Activated T-cell treated with anti-CD3 and anti-CD28 coated beads, Interleukin-2, amount 50 U/mL, for 1 hour (primary cell): Measurements from ENCODE around the gene RABGAP1.

Experiments used
- DNase-seq: peaks from one replicate; pipeline ENCODE4 v3.0.0-alpha.2; 2020

RABGAP1 gene

DNA sequence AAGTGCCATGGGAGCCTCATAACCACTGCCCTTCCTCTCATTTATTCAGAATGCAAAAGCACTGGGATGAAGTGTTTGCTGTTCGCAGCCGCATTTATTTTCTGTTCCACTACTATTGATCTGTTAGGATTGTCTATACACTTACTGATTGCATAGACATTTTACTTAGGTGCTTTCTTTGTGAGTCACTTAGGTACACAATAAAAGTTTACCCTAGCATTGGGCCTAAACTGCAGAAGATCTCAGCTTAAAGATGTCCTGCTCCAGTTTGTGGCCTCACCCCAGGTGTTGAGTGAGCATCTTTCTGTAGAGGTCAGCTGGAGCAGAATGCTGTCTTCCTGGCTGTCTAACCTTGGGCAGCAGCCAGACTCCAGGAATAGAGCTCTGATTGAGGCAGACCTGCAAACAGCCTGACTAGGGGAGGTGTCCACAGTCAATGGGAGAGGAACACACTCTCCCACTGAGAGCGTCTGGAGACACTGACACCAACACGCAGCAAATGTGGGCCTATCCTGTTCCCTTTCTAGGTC, 146.6 kb downstream of the RABGAP1 start:
- DNase-seq, result no peak

DNA sequence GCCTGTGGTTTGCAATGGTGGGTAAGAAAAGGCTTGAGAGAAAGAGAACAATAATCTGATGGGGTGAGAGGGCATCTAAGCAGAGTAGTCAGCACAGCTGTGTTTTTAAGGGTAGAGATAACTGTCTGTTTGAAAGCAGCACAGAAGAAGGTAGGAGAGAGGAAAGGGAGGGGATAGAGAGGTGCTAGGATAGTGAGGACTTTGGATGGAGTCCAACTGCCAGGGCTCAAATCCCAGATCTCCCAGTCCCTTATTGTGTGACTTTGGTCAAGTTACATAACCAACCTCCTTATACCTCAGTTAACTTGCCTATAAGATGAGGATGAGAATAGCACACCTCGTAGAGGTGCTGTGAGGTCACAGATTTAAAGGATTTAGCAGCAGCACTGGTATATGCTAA, 148.2 kb downstream of the RABGAP1 start:
- DNase-seq, result no peak

DNA sequence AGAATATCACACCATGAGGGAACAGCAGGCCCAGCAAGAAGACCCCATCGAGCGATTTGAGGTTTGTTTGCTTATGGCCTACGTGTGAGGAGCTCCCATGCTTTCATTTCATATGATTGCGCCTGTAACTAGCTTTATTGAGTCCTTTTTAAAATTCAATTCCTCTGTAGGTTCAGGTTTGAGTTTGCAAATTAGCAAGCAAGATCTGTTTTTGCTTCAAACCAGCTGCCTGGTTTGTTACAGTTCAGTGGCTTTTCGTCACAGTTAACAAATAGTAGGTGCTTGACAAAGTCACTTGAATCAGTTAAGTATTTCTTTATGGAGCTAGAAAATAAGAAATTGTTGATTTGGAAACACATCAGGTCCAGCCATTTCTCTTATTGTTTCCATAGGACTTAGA, 149.0 kb downstream of the RABGAP1 start:
- DNase-seq, result no peak

DNA sequence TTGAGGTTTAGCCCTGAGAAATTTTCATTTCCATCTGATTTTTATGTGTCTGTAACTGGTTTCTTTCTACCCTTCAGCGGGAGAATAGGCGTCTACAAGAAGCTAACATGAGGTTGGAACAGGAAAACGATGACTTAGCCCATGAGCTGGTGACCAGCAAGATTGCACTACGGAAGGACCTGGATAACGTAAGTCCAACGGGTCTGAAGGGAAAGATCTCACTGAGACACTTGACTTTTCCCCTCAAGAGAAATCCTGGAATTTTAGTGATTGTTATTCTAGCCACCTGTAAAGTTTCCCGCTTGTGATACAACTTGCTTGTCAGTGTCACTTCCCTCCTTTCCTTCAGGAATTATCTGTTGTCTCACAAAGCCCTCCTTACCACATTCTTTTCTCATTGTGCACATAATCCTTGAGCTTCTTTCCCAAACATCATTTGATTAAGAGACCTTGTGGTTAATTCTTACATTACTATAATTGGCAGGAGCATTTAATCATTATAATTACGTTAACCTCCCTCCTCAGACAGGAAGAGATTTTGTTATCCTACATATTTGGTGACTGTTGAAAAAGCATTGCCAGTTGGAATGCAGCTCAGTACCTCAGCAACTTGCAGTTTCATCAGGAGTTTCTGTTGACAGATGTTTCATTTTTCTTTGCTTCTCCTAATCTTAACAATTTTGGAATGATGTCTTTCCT, 149.5 kb downstream of the RABGAP1 start:
- no peak for DNase-seq

DNA sequence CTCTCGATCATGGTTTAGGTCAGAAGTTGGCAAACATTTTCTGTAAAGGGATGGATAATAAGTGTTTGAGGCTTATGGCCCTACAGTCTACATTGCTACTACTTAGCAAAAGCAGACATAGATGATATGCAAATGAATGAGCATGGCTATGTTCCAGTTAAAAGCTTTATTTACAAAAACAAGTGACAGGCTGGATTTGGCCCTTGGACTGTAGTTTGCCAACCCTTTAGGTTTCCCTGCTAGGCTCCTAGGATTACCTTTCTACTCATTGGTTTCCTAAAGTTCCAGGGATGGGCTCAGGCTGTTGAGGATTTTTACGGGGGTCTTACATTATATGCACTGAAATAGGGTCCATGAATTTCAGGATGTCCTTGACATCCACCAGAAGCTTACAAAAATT, 150.1 kb downstream of the RABGAP1 start:
- no peak for DNase-seq

DNA sequence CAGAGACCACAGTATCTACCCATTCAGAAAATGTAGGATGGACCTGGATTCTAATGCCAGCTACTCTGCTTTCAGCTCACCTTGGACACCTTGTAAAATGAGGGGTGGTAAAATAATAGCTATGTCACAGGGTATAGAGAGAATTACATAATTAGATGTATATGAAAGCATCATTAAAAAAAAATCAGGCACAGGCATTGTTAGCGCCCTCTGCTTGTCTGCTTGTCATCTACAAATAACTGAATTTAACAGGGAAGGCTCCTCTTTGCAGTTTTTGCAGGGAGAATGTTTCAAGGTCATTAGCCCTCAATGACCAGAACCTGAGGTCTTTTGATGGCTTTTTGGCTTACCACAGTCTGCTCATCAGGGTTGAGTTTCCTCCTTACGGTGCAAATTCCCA, 150.6 kb downstream of the RABGAP1 start:
- no peak for DNase-seq

DNA sequence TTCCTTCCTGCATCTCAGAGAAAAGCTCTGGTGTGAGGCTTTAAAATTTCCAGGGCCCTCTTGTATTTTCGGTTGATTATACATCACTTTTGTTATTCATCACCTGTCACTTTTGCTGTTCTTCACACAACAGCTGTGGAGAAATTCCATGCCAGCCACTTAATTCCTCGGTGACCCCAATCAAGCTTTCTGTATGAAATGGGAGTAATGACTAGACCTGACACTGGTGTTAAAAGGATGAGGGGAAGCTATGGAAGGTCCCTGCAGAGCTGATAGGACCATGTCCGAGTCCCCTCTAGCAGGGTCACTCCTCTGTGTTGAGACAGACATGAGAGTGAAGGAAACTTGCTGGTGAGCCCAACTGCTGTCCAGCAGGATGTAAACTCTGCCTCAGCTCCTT, 152.3 kb downstream of the RABGAP1 start:
- no peak for DNase-seq

DNA sequence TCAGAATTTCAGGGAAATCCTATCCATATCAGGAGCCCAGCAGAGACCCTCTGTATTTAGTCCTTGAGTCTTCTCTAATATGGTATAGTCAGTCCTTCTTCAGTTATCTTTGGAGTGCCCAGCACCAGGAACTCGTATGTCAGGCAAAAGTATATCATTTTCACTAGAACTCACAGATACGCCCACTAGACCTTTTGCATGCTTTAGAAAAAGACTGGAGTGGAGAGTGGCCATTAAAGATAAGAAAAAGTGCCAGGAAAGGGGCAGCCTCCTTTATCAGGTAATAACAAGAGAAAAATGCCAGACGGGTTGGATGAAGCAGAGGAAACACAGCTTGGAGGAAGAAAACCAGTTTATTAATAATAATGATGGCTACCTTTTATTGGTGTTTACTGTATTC, 156.2 kb downstream of the RABGAP1 start:
- no peak for DNase-seq

DNA sequence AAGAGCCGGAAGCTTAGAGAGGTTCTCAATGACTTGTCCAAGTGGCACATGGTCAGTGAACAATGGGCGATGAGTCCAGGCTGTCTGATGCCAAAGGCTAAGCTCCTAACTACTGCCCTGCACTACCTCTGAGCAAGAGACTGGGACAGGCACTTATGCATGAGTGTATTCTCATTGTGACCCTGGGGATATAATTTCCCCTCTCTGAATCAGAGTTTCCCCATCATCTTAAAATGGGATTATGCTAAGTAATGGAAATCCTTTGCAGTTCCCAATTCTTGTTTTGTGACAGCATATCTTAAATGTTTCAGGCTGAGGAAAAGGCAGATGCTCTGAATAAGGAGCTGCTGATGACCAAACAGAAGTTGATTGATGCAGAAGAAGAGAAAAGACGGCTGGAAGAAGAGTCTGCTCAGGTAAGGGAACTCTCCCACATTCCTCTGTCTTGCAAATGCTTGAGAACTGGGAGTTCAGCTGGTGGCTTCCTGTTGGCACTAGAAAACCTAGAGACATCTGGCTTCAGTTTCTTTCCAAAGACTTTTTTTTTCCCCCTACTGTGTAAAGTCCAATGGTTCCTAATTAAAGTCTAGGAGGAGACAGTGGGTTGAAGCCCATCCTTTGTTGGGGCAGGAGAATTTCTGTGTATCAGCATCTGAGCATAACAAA, 156.7 kb downstream of the RABGAP1 start:
- DNase-seq, result no peak

DNA sequence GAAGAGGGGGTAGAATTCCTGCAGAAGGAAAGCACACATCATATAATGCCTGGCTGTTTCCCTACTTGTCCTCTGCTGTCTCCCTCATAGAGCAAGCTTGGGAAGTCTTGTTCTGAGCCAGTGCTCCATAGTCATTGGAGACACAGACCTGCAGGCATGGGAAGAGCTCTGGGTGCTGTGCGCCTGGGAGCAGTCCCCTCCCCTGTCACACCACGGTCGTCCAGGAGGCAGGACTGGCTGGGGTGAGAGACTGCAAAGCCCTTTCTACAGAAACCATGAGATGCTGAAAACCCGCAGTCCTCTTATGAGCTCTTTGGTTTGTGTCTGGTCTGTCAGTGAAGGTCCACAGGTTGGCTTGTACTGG, 157.3 kb downstream of the RABGAP1 start:
- DNase-seq, result no peak

DNA sequence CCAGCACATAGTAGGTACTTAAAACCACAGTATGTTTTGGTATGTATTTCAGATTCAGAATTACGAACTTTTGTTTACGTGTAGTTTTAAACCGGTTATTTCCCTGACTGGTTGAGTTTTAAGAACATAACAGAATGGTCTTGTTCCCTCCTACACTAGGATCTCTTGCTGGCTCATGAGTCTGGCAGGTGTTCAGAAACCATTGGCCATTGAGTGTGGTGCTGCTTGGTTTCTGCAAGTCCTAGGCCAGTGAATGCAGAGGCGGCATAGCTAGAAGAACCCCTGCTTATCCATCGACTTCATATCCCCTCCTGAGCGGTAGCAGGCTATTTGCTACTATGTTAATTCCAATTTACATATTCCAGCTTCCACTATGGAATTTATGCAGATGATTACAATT, 158.2 kb downstream of the RABGAP1 start:
- DNase-seq, result no peak

DNA sequence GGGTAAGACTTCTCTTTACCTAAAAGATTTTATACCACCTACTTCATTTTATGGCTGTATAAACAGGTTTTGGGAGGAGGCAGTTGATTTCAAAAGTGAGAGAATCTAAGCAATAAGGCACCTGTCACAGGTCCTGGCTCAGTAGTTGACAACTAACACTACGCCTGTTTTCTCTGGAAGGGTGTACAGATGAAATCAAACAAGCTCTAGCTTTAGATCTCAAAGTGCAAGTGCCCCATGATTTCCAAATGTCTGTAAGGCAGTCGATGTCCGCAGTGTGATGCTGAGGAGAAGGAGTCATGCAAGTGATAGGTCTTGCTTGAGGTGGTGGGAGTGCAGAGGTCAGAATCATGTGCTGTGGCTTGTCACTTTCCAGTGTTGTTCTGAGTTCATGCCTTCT, 158.7 kb downstream of the RABGAP1 start:
- DNase-seq, result no peak

DNA sequence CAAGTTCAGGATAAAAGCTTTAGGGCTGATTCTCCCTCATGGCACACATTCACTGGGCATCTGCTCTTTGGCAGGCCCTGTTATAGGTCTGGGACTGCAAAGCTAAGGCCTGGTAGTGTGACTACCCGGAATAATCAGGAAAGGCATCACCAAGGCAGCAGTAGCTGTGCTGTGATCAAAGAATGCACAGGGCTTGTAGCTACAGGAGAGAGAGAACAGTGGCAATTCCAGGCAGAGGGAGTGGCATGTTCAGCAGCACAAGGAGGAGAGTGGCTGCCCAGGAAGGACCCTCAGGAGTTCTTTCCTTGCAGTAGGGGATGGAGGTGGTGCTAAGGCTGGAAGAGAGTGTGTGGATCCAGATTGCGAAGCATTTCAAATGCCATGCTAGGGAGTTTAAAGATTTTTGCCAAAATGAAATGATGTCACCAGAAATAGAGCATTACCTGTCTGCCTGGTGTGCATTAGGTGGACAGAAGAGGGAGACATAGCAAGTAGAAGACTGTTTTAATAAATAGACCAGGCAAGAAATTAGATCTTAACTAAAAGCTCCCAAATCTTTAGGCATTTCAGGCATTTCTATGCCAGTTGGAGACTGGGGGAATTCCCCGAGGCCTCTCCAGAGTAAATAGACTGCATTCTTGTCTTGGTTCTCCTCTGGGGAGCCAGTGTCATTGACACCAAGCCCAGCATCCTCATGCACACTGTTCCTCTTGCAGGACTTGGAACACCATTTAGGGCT, 161.7 kb downstream of the RABGAP1 start:
- no peak for DNase-seq

DNA sequence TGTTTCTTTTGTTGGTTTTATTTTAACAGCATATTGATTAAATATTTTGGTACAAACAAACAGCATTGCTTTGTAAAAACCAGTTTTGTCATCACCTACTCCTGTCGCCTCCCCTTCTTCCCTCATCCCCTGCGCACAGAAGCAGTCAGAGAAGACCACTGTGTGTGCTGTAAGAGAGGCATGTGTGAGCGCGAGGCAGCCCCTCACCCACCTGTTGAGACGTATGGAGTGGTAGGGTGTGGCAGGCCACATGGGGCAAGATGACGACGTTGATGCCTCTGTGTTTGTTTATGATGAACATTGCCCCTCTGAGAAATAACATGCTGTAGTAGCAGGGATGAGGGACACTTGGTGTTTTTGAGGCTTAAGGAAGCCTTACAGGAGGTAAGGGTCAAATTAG, 164.0 kb downstream of the RABGAP1 start:
- no peak for DNase-seq

DNA sequence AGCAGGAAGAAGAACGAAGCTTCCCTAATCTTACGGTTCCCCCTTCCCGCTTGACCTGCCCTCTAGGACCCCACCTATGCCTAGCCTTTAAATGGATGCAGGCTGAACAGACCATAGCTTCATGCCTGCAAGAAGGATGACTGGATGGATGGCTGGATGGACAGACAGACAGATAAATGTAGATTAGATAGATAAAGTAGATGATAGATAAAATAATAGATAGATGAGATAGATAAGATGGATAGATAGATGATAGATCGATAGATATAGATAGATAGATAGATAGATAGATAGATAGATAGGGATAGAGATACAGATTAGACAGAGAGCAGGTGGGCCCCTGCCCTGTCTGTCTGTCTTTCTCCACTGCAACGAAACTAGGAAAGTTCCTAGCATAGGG, 164.7 kb downstream of the RABGAP1 start:
- DNase-seq, result no peak

DNA sequence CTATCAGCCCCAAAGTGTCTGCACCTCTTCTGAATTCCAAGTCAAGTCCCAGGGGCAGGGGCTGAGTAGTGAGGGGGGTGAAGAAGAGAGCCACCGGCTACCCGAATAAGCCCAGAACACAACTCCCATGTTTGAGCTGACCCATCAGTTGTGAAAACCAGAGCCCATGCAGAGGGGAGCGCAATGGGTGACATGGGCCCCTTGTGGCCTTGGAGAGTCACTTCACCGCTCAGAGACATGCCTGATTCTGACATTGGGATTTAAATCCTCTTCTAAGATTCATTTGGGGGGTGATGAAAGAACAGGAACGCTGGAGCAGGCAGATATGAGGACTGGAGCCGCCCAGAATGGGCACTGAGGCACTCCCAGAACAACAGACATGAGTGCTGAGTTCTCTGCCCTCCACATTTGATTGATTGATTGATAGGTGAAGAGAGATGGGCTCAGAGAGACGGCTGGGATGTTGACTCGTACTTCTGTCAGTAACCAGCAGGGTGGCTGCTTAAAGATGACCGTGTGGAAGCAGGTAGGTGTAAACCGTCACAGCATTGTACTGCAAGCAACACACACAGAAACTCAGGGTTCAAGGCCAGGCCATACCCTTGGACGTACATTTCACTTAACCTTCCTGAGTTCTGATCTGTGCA, 166.9 kb downstream of the RABGAP1 start:
- DNase-seq, result no peak

DNA sequence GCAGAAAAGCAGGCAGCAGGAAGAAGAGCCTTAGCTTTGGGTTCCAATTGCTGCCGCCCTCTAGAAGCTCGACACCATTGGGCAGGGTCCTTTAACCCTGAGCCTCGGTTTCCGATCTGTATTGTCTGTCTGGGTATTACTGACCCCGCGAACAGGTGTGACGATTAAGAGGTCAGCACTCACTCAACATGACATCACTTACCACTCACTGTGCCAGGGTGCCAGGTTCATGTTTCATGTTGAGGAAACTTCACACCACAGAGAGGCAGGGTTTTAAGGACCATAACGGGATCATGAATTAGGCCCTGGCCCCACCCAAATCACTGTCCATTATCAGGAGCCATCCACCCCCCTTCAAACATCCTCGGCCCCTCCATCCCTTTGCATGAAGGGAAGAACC, 168.2 kb downstream of the RABGAP1 start:
- DNase-seq, result no peak

DNA sequence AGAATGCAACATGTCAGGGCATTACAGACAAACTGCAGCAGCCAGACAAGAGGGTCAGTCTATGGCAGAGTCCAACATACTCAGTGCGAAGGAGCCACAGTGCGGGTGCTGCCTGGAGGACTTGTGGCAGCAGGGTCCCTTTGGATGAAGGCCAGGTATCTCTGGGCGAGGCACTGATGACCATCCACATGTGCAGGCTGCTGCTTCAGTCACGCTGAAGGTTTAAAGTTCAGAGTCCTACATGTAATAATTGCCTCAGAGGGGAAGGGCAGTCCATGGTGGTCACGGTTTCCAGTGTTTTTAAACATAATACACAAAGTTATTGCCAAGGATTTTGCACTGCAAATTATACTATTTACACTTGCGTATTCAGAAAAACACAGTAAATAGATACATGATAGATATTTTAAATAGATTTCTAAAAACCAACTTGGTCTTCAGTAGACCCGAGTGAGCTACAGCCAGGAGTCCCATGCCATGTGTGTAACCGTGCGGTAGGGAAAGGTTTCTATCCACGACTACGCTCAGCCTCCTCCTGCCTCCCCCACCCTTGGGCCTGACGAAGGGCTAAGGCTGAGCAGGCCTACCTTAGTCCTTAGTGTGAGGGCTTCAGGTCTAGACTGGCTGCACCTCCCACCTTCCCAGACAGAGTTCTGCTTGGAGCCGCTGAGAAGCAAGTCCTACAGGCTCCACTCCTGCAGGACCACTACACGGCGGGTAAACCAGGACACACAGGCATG, 168.9 kb downstream of the RABGAP1 start:
- no peak for DNase-seq

DNA sequence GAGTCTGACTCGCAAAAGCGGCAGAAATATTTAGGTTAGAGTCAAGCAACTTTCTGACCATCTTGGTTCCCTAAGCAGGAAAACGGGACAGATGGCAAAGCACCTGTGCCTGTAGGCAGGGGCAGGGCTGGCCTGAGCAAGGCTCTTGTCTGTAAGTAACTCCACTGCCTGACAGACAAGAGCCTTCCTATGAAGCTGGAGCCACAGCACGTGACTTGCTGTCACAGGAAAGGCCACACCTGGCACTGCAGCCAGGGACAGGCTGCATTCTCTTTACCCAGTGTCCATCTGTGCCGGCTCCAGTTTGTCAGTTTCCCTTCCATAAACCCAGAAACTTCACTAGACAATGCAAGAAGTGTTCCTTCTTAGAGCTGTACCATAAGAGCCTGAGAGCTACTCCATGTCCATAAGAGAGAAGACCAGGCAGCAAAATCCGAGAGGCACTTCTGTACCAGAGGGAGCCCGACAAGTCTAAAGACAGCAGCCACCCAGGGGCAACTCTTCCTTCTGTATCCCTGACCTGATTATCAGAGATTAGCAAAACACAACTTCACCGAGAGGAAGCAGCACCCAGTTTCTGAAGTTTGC, 170.7 kb downstream of the RABGAP1 start:
- DNase-seq, result no peak

DNA sequence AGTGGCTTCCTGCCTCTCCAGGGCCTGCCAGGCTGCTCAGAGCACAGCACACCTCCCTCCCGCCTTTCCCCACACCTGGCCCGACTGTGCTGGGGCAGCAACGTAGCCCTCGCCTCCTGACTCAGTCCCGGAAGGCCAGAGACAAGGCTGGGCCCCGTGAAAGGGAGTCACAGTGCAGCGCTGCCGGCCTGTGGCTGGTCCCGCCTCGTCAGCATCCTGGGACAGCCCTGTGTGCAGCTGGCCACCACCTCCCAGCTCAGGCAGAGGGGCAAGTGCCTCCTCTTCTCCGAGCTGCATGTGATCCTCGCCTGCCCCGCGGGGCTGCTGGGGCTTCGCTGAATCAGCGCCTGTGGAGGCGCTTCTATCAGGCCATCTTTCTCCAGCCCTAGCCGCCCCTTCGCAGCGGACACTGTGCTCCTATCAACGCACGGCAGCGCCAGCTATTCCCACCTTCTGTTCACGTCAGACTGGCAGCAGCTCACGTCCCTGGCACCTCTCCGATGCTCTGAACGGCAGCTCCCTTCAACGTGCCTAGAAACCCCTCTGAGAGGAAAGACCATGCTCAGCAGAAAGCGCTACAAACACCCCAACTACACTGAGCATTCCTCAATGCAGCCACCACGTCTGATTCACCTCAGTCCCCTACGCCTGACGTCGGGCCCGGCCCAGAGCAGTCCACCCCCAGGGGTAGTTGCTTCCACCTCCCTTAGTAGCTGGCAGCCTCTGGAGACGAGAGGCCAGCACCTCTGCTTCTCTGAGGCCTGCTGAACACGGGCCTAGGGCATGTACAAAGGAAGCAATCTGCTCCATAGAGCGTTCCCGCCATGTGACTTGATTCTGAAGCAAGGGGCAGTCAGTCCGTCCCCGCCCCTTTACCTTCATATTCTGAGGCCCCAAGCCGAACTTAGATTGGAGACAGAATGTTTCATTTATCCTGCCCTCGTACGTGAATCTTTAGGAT, 171.5 kb downstream of the RABGAP1 start:
- no peak for DNase-seq

DNA sequence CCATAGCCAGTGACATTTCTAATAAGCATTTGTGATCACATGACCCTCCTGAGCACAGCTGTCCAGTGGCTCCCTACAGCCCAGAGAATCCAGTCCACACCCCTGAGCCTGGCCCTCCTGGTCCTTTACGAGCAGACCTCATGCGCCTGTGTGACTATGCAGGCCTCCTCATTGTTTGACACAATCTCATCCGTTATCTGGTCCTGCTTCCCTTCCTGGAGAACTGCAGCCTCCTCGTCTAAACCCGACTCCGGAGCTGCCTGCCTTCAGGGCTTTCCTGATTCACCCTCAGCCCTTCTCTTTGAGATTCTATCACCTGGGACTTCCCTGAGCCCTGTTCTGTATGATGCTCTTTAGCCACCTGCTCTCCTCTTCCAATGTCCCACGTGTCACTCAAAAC, 172.4 kb downstream of the RABGAP1 start:
- no peak for DNase-seq
